ENCODE results near the gene NKPD1. TPM values are rescaled to one million over a fixed set of nuclear protein-coding genes. Genes with fewer than 3 reads are reported as not detected.

The NKPD1 gene
- total and polyA plus RNA-seq, 2 donors (not counting 3 experiments of a cell fraction or from before 2014, with no cell fraction given), result 0.04 TPM; not detected in 1

- no peak for FAIRE-seq
These were observed 9.6 kb upstream of the NKPD1 start for GRCh38 chr19:45170146-45171106.

More at GRCh38 chr19:45170146-45171106, 9.6 kb upstream of the NKPD1 start:
- no peaks in the 10 kb centered on the region for H3K27me3 ChIP-seq (ENCODE audit: control insufficient read depth in 2 of 2, insufficient read depth in 2 of 2, low read length in 2 of 2)
- H3K79me2 ChIP-seq (ENCODE audit: control insufficient read depth, insufficient read depth, low read length), result no peaks in the 10 kb centered on the region
- no peaks in the 10 kb centered on the region for H3K9me3 ChIP-seq (replicated peaks; ENCODE audit: control insufficient read depth, insufficient read depth, low read length)
- no peak overlapping the region for H2AFZ ChIP-seq (ENCODE audit: low read depth, low read length)
- TSS peak; percentile 25 for BruUV-seq (replicated peaks)
- CTCF ChIA-PET, result interaction anchor here (0.8 to 2.1 kb wide), 3 partner anchors 8 to 111 kb away, joined by 3 to 7 read pairs (median 6); no protein-coding TSS in a partner anchor
- TF ChIP-seq POLR2A (IDR thresholded peaks at IDR 0.05; ENCODE audit: low read depth, low read length), result no peak
- TF ChIP-seq FOS (IDR thresholded peaks at IDR 0.05; ENCODE audit: borderline replicate concordance, insufficient read depth, low read length), result no peak
- TF ChIP-seq MYC (IDR thresholded peaks at IDR 0.05; ENCODE audit: low read depth, low read length), result no peak
- TF ChIP-seq GATA2 (IDR thresholded peaks at IDR 0.05; ENCODE audit: insufficient read depth, insufficient read length, low read depth, low read length), result no peak
- TF ChIP-seq POLR2AphosphoS5 (IDR thresholded peaks at IDR 0.05; ENCODE audit: insufficient read depth, low read depth, low read length), result no peak
- no peak for TF ChIP-seq EZH2 (IDR thresholded peaks at IDR 0.05; ENCODE audit: borderline replicate concordance, low read depth, low read length, severe bottlenecking)
- TF ChIP-seq MAX (IDR thresholded peaks at IDR 0.05; ENCODE audit: insufficient read depth, insufficient read length), result no peak
- no peak for TF ChIP-seq CTCF (IDR thresholded peaks at IDR 0.05; ENCODE audit: extremely low read depth in 1 of 2, insufficient read depth in 1 of 2, low read depth in 1 of 2, low read length in 2 of 2)
- TF ChIP-seq JUN (IDR thresholded peaks at IDR 0.05; ENCODE audit: borderline replicate concordance, insufficient read depth, insufficient read length, low read depth), result no peak
- no peak overlapping the region for H3K4me3 ChIP-seq (replicated peaks in 1 of 3; ENCODE audit: insufficient read depth in 1 of 3, low read depth in 1 of 3, low read length in 3 of 3)
- peaks cover 21% of the 10 kb centered on the region for H3K4me1 ChIP-seq (ENCODE audit: control insufficient read depth, extremely low read depth, insufficient read depth, low read length)
- H3K27ac ChIP-seq (ENCODE audit: insufficient read depth, low read depth, low read length), result peak overlapping the region; percentile 84
- no peaks in the 10 kb centered on the region for H3K36me3 ChIP-seq (ENCODE audit: control insufficient read depth in 2 of 2, extremely low read depth in 1 of 2, insufficient read depth in 2 of 2, low read length in 2 of 2)
- no peaks in the 10 kb centered on the region for H4K20me1 ChIP-seq (replicated peaks; ENCODE audit: control insufficient read depth, extremely low read depth, insufficient read depth, low read length)
- dilution Hi-C loops (cut with MboI; ENCODE audit: extremely low pct_ligation_motif_present, low sequenced_read_pairs) (no loop called here), intact Hi-C loops (cut with micrococcal nuclease) (loop anchor here (1.0 kb wide), 1 partner anchor 8 kb away; no protein-coding TSS in a partner anchor)
- H3K9me1 ChIP-seq (replicated peaks; ENCODE audit: control insufficient read depth, extremely low read depth, insufficient read depth, low read length), result no peaks in the 10 kb centered on the region
- POLR2A ChIA-PET, result no interaction called here
- H3K4me2 ChIP-seq (ENCODE audit: insufficient read depth, low read length), result no peak overlapping the region
- H3K9ac ChIP-seq (replicated peaks; ENCODE audit: extremely low read depth, insufficient read depth, low read length), result peak overlapping the region; percentile 41
- DNase-seq (ENCODE audit: low read depth, low spot score), result no peak

All from endothelial cell of umbilical vein (primary cell).